GM12878 (cell line): ENCODE data around the gene TENT5A. TPM values are rescaled to one million over a fixed set of nuclear protein-coding genes. Genes with fewer than 3 reads are reported as not detected.
A peak's percentile ranks its signal among the peaks of the same experiment; 100 is the strongest.

Source experiments
- ATAC-seq: fragments of 200-7000 bp; cut with Tn5 transposase; 3 replicates; pipeline ENCODE4 v1.9.1; 2020; ENCODE audit warnings: mild to moderate bottlenecking, moderate library complexity
- BruUV-seq: library from RNA; stranded (reverse); fragments of 400-500 nt; replicated peaks from 2 replicates; lab custom pipeline; 2021; lab: Mats Ljungman, UMichigan
- CTCF ChIA-PET: fragments of 300-600 bp; sonication (Branson Sonifier 250); formaldehyde crosslinking; extraction: SDS; loops from one replicate; lab custom pipeline; 2021; ENCODE audit warnings: inconsistent platforms; lab: Yijun Ruan, JAX
- POLR2A ChIA-PET: fragments of 350-600 bp; formaldehyde crosslinking; extraction: SDS; loops from one replicate; lab custom pipeline; 2021; ENCODE audit warnings: inconsistent platforms; lab: Charles Lee
- RAD21 ChIA-PET: fragments of 300-600 bp; sonication (Branson Sonifier 250); formaldehyde crosslinking; loops from one replicate; lab custom pipeline; 2023; ENCODE audit warnings: antibody characterized with exemption; ENCODE audit not compliant: unreplicated experiment; lab: Charles Lee
- SMC1A ChIA-PET: fragments of 300-600 bp; sonication (Branson Sonifier 250); formaldehyde crosslinking; loops from one replicate; lab custom pipeline; 2023; ENCODE audit not compliant: unreplicated experiment, uncharacterized antibody; lab: Charles Lee
- DNase-seq: peaks from one replicate; pipeline ENCODE4 v3.0.0-alpha.2; 2011; ENCODE audit warnings: low read depth, low spot score
- FAIRE-seq: peaks from 3 replicates; lab custom pipeline; 2011; peaks lifted over from hg19 to GRCh38; lab: Jason Lieb, UNC
- H2AFZ ChIP-seq: 2 replicates; pipeline ENCODE4 v1.6.0; 2011; ENCODE audit warnings: low read depth, low read length, control low read depth; ENCODE audit not compliant: control insufficient read depth
- H3K27ac ChIP-seq: 2 replicates; pipeline ENCODE4 v1.5.1; 2011; ENCODE audit warnings: control low read depth; ENCODE audit not compliant: control insufficient read depth, insufficient read depth
- H3K27me3 ChIP-seq, 2 experiments: replicated peaks in 1 of 2; 2 replicates each; pipeline versions ENCODE4 v1.6.0 to v1.6.1; 2011; ENCODE audit warnings: low read length in 1 of 2; ENCODE audit not compliant: control insufficient read depth in 2 of 2, insufficient read depth in 2 of 2
- H3K36me3 ChIP-seq, 2 experiments: 2 replicates each; pipeline ENCODE4 v1.5.1; 2011; ENCODE audit warnings: low read length in 1 of 2; ENCODE audit not compliant: control insufficient read depth in 2 of 2, insufficient read depth in 2 of 2
- H3K4me1 ChIP-seq: 2 replicates; pipeline ENCODE4 v1.6.1; 2011; ENCODE audit warnings: mild to moderate bottlenecking, low read length, moderate library complexity, mixed read lengths; ENCODE audit not compliant: control insufficient read depth, insufficient read depth
- H3K4me2 ChIP-seq: 2 replicates; pipeline ENCODE4 v1.6.0; 2011; ENCODE audit warnings: control low read depth; ENCODE audit not compliant: control insufficient read depth, insufficient read depth
- H3K4me3 ChIP-seq: fragments of 200-600 bp; sonication (generic); 2 replicates; pipeline ENCODE4 v1.5.1; 2016
- H3K79me2 ChIP-seq: 2 replicates; pipeline ENCODE4 v1.6.0; 2011; ENCODE audit warnings: low read length; ENCODE audit not compliant: control insufficient read depth, insufficient read depth
- H3K9ac ChIP-seq: 2 replicates; pipeline ENCODE4 v1.8.0; 2011; ENCODE audit warnings: low read length, control low read depth, mixed read lengths; ENCODE audit not compliant: control insufficient read depth, insufficient read depth
- H3K9me3 ChIP-seq: replicated peaks from 3 replicates; pipeline ENCODE4 v1.5.1; 2011; ENCODE audit warnings: mild to moderate bottlenecking, low read length; ENCODE audit not compliant: control insufficient read depth, insufficient read depth
- H4K20me1 ChIP-seq: 2 replicates; pipeline ENCODE4 v1.6.0; 2011; ENCODE audit not compliant: control insufficient read depth, insufficient read depth
- BMI1 ChIP-seq: fragments of 450-650 bp; IDR thresholded peaks from 2 replicates; pipeline ENCODE4 v1.6.1; 2016; ENCODE audit warnings: mild to moderate bottlenecking, moderate library complexity, borderline replicate concordance
- IKZF1 ChIP-seq: fragments of 450-650 bp; conservative IDR thresholded peaks from 2 replicates; pipeline ENCODE4 v1.6.1; 2017; ENCODE audit warnings: antibody characterized with exemption, mild to moderate bottlenecking
- TCF12 ChIP-seq: IDR thresholded peaks from 2 replicates; pipeline ENCODE4 v1.6.1; 2011; ENCODE audit warnings: low read depth, mild to moderate bottlenecking, low read length
- whole genome bisulfite sequencing: methylation state at CpG from one replicate; pipeline ENCODE4 v1.1.6; 2016; ENCODE audit warnings: low lambda C conversion rate; ENCODE audit not compliant: insufficient replicate concordance, insufficient coverage; ENCODE audit errors: missing lambda C conversion rate; 5-methylcytosine and 5-hydroxymethylcytosine counted together
- in situ Hi-C: fragments of 300-500 bp; cut with MboI; formaldehyde crosslinking; loops from 9 replicates; pipeline ENCODE4 v1.14.3; 2018; ENCODE audit warnings: mixed read lengths
- intact Hi-C: fragments of 100-400 bp; cut with micrococcal nuclease; formaldehyde crosslinking; loops from one replicate; pipeline ENCODE4 v1.14.2; 2022; ENCODE audit not compliant: unreplicated experiment
- polyA plus RNA-seq, 11 experiments: library from polyadenylated mRNA; depleted of rRNA in 4 of 11; unstranded in 6 of 11; stranded (reverse) in 5 of 11; fragments of >200 nt; fragmentation: Nextera tagmentation in 4 of 11; fragmentation: Illumina TruSeq in 1 of 11; extraction: Ambion mirVana in 4 of 11; extraction: Trizol in 1 of 11; gene quantifications; 1 replicate in 1 of 11; 2 replicates in 10 of 11; pipeline versions ENCODE4 v1.2.1 to v1.2.3, GENCODE V29; 2011 to 2016; ENCODE audit warnings: inconsistent platforms in 2 of 11, missing spikeins in 2 of 11, low read depth in 1 of 11
- total RNA-seq, 4 experiments: library from RNA; depleted of rRNA in 3 of 4; stranded (reverse); fragments of >200 nt in 3 of 4; fragmentation: Illumina TruSeq in 1 of 4; extraction: Trizol in 1 of 4; gene quantifications; 2 replicates each; pipeline versions ENCODE4 v1.2.1 to v1.2.3, GENCODE V29; 2013 to 2021
- TF ChIP-seq, protein P1 (sequence below): fragments of 150-350 bp; IDR thresholded peaks from 2 replicates; pipeline ENCODE4 v1.6.1; 2014; ENCODE audit warnings: mild to moderate bottlenecking, low read depth, low read length
- TF ChIP-seq, protein P2 (sequence below): fragments of 450-650 bp; IDR thresholded peaks from 2 replicates; pipeline ENCODE4 v1.6.1; 2014; ENCODE audit warnings: mild to moderate bottlenecking
- TF ChIP-seq, protein P3 (sequence below): fragments of 450-650 bp; IDR thresholded peaks from 2 replicates; pipeline ENCODE4 v1.6.1; 2017; ENCODE audit warnings: mild to moderate bottlenecking, low read depth, inconsistent platforms; ENCODE audit not compliant: poor library complexity, severe bottlenecking
- TF ChIP-seq, protein P4 (sequence below): IDR thresholded peaks from 2 replicates; pipeline ENCODE4 v1.6.1; 2012; ENCODE audit warnings: low read length, inconsistent platforms

The TENT5A gene
- total and polyA plus RNA-seq, 10 of the 15 experiments (the other 5 are each of a cell fraction or from before 2014, with no cell fraction given), result 0.25 to 9.6 (median 0.48) TPM

DNA sequence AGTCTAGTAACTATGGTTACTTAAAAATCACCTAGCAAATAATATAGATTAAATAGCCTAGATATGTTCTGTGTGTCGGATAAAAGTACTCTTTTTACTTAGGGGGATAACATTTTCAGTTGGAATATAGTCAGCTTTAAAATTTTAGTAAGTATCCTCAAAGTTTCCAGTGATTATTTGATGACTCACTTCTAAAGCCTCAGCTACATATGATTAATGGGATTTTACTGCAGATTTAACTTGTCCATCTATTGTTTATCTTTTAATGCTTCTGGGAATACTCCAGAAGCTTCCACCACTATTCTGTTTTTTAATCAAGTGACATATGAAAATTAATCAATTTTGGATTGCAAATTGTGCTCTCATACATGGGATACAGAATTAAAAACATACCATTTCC lies 8.7 kb upstream of the TENT5A start:
- ChIA-PET POLR2A (no interaction called here), CTCF (no interaction called here), SMC1A (interaction anchor here (1.1 kb wide), 1 partner anchor 12 kb away, joined by 4 read pairs; no protein-coding TSS in a partner anchor), RAD21 (no interaction called here)
- no peaks in the 10 kb centered on the region for H3K27me3 ChIP-seq
- 4% methylated on average over 1 of the region's 1 CpG for WGBS
- no peak overlapping the region for H3K4me3 ChIP-seq
- no peaks in the 10 kb centered on the region; the same call in 2 of the 3 replicates for H3K9me3 ChIP-seq
- no peak for DNase-seq
- H3K9ac ChIP-seq, result no peak overlapping the region
- no peak overlapping the region for H3K4me2 ChIP-seq
- H3K79me2 ChIP-seq, result no peaks in the 10 kb centered on the region
- no TSS peak for BruUV-seq
- no peak for ATAC-seq
- no peak for FAIRE-seq
- intact Hi-C loops (no loop called here), in situ Hi-C loops (no loop called here)
- H2AFZ ChIP-seq, result no peak overlapping the region
- TF ChIP-seq TCF12, result no peak
- TF ChIP-seq, protein P1, sequence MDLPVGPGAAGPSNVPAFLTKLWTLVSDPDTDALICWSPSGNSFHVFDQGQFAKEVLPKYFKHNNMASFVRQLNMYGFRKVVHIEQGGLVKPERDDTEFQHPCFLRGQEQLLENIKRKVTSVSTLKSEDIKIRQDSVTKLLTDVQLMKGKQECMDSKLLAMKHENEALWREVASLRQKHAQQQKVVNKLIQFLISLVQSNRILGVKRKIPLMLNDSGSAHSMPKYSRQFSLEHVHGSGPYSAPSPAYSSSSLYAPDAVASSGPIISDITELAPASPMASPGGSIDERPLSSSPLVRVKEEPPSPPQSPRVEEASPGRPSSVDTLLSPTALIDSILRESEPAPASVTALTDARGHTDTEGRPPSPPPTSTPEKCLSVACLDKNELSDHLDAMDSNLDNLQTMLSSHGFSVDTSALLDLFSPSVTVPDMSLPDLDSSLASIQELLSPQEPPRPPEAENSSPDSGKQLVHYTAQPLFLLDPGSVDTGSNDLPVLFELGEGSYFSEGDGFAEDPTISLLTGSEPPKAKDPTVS, result 0 out of 2 replicates have a peak, but pooled peaks have one; percentile 28
- H3K36me3 ChIP-seq, result no peaks in the 10 kb centered on the region
- no peak overlapping the region for H3K27ac ChIP-seq
- no peaks in the 10 kb centered on the region for H4K20me1 ChIP-seq
- H3K4me1 ChIP-seq, result no peaks in the 10 kb centered on the region

DNA sequence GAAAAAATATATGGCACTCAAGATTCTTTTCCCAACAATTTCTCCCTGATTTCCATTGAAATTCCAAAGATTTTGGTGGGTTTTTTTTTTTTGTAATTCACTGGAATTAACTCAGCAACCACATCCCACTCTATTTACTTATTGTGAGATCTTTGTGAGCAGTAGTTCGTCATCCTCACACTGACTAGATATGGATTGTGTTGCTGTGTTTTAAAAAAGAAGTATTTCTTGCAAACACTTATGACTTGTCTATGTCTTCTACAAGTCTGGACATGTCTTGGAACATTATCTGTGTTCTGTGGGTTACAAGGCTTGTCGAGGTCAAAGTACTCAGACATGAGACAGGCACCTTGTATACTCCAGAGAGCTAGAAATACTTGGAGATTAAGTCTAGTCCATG lies 7.3 kb upstream of the TENT5A start:
- POLR2A ChIA-PET, result no interaction called here
- no TSS peak for BruUV-seq
- Histone ChIP-seq H3K9me3 (no peaks in the 10 kb centered on the region), H3K4me1 (no peaks in the 10 kb centered on the region), H3K79me2 (no peaks in the 10 kb centered on the region), H3K27me3 (no peaks in the 10 kb centered on the region; a peak in 1 of 4 replicates), H3K4me3 (no peak overlapping the region), H3K36me3 (no peaks in the 10 kb centered on the region), H3K27ac (no peak overlapping the region), H2AFZ (no peak overlapping the region), H4K20me1 (no peaks in the 10 kb centered on the region), H3K9ac (no peak overlapping the region), H3K4me2 (no peak overlapping the region)
- RAD21 ChIA-PET, result interaction anchor here (1.0 to 1.8 kb wide), 4 partner anchors 9 to 131 kb away, joined by 3 to 4 read pairs (median 4); no protein-coding TSS in a partner anchor
- no peak for DNase-seq
- CTCF ChIA-PET, result interaction anchor here (3.2 kb wide), 1 partner anchor 246 kb away, joined by 12 read pairs; no protein-coding TSS in a partner anchor
- peak; percentile 66 for ATAC-seq
- SMC1A ChIA-PET, result interaction anchor here (1.1 to 2.8 kb wide), 2 partner anchors 59 to 179 kb away, joined by 3 to 9 read pairs; no protein-coding TSS in a partner anchor
- intact Hi-C loops, result loop anchor here (10.0 kb wide), 2 partner anchors 1155 to 1545 kb away; no protein-coding TSS in a partner anchor
- FAIRE-seq, result no peak
- in situ Hi-C loops, result no loop called here
- 0% methylated on average over 2 of the region's 2 CpGs for WGBS
- TF ChIP-seq, protein P2, sequence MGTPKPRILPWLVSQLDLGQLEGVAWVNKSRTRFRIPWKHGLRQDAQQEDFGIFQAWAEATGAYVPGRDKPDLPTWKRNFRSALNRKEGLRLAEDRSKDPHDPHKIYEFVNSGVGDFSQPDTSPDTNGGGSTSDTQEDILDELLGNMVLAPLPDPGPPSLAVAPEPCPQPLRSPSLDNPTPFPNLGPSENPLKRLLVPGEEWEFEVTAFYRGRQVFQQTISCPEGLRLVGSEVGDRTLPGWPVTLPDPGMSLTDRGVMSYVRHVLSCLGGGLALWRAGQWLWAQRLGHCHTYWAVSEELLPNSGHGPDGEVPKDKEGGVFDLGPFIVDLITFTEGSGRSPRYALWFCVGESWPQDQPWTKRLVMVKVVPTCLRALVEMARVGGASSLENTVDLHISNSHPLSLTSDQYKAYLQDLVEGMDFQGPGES, result no peak
- TF ChIP-seq BMI1, result peak; percentile 22; the same call in 1 of the 2 replicates
- peak; percentile 60 for TF ChIP-seq IKZF1
- TF ChIP-seq, protein P3, sequence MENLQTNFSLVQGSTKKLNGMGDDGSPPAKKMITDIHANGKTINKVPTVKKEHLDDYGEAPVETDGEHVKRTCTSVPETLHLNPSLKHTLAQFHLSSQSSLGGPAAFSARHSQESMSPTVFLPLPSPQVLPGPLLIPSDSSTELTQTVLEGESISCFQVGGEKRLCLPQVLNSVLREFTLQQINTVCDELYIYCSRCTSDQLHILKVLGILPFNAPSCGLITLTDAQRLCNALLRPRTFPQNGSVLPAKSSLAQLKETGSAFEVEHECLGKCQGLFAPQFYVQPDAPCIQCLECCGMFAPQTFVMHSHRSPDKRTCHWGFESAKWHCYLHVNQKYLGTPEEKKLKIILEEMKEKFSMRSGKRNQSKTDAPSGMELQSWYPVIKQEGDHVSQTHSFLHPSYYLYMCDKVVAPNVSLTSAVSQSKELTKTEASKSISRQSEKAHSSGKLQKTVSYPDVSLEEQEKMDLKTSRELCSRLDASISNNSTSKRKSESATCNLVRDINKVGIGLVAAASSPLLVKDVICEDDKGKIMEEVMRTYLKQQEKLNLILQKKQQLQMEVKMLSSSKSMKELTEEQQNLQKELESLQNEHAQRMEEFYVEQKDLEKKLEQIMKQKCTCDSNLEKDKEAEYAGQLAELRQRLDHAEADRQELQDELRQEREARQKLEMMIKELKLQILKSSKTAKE, result peak; percentile 52
- TF ChIP-seq, protein P4, sequence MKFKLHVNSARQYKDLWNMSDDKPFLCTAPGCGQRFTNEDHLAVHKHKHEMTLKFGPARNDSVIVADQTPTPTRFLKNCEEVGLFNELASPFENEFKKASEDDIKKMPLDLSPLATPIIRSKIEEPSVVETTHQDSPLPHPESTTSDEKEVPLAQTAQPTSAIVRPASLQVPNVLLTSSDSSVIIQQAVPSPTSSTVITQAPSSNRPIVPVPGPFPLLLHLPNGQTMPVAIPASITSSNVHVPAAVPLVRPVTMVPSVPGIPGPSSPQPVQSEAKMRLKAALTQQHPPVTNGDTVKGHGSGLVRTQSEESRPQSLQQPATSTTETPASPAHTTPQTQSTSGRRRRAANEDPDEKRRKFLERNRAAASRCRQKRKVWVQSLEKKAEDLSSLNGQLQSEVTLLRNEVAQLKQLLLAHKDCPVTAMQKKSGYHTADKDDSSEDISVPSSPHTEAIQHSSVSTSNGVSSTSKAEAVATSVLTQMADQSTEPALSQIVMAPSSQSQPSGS, result no peak
